Ishikawa (cell line): ENCODE data around the gene CLEC11A.

Experiments
- CEBPB ChIP-seq: IDR thresholded peaks from 2 replicates; pipeline ENCODE4 v1.6.1; 2012
- CREB1 ChIP-seq: IDR thresholded peaks from 2 replicates; pipeline ENCODE4 v1.6.1; 2012; ENCODE audit warnings: low read depth
- EGR1 ChIP-seq: IDR thresholded peaks from 2 replicates; pipeline ENCODE4 v1.6.1; 2012
- EP300 ChIP-seq: IDR thresholded peaks from 2 replicates; pipeline ENCODE4 v1.6.1; 2012; ENCODE audit warnings: borderline replicate concordance
- FOXM1 ChIP-seq: IDR thresholded peaks from 2 replicates; pipeline ENCODE4 v1.6.1; 2012; ENCODE audit warnings: low read depth, borderline replicate concordance
- NFIC ChIP-seq: IDR thresholded peaks from 2 replicates; pipeline ENCODE4 v1.6.1; 2012
- RAD21 ChIP-seq: IDR thresholded peaks from 2 replicates; pipeline ENCODE4 v1.6.1; 2012; ENCODE audit warnings: low read depth
- TAF1 ChIP-seq: IDR thresholded peaks from 2 replicates; pipeline ENCODE4 v1.6.1; 2012; ENCODE audit warnings: low read depth, mild to moderate bottlenecking
- TCF12 ChIP-seq: IDR thresholded peaks from 2 replicates; pipeline ENCODE4 v1.6.1; 2012; ENCODE audit warnings: low read depth
- TEAD4 ChIP-seq: IDR thresholded peaks from 2 replicates; pipeline ENCODE4 v1.6.1; 2012
- YY1 ChIP-seq: IDR thresholded peaks from 2 replicates; pipeline ENCODE4 v1.6.1; 2012; ENCODE audit warnings: low read depth
- ZBTB7A ChIP-seq: IDR thresholded peaks from 2 replicates; pipeline ENCODE4 v1.6.1; 2012; ENCODE audit warnings: low read depth
- TF ChIP-seq, protein P1 (sequence below): IDR thresholded peaks from 2 replicates; pipeline ENCODE4 v1.6.1; 2012
- TF ChIP-seq, protein P2 (sequence below): IDR thresholded peaks from 2 replicates; pipeline ENCODE4 v1.6.1; 2012; ENCODE audit warnings: low read depth, mild to moderate bottlenecking
- TF ChIP-seq, protein P3 (sequence below): IDR thresholded peaks from 2 replicates; pipeline ENCODE4 v1.6.1; 2012

The CLEC11A gene

DNA sequence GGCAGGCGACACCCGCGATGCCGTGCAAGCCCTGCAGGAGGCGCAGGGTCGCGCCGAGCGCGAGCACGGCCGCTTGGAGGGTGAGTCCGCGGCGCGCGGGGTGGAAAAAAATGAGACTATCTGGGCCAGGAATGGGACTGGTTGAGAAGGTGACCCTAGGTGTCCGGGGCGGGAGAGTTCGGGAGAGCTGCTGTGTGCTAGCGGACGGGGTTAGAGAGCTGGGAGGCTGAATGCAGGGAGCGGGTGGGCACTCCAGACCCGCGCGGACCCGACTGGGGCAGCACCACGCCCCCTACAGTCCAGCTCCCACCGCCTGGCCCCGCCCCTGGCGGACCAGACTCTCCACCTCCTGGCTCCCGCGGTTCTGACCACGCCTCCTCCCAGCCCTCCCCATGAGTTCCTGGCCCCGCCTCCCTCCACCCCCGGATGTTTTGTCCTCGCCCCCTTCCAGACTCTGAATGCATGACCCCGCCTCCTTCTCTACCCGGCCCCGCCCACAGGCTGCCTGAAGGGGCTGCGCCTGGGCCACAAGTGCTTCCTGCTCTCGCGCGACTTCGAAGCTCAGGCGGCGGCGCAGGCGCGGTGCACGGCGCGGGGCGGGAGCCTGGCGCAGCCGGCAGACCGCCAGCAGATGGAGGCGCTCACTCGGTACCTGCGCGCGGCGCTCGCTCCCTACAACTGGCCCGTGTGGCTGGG lies 1.5 kb downstream of the CLEC11A start:
- no peak for TF ChIP-seq FOXM1
- 0 out of 2 replicates have a peak, but pooled peaks have one; percentile 11 for TF ChIP-seq EGR1
- TF ChIP-seq, protein P1, sequence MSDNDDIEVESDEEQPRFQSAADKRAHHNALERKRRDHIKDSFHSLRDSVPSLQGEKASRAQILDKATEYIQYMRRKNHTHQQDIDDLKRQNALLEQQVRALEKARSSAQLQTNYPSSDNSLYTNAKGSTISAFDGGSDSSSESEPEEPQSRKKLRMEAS, result peak; percentile 92
- TF ChIP-seq, protein P2, sequence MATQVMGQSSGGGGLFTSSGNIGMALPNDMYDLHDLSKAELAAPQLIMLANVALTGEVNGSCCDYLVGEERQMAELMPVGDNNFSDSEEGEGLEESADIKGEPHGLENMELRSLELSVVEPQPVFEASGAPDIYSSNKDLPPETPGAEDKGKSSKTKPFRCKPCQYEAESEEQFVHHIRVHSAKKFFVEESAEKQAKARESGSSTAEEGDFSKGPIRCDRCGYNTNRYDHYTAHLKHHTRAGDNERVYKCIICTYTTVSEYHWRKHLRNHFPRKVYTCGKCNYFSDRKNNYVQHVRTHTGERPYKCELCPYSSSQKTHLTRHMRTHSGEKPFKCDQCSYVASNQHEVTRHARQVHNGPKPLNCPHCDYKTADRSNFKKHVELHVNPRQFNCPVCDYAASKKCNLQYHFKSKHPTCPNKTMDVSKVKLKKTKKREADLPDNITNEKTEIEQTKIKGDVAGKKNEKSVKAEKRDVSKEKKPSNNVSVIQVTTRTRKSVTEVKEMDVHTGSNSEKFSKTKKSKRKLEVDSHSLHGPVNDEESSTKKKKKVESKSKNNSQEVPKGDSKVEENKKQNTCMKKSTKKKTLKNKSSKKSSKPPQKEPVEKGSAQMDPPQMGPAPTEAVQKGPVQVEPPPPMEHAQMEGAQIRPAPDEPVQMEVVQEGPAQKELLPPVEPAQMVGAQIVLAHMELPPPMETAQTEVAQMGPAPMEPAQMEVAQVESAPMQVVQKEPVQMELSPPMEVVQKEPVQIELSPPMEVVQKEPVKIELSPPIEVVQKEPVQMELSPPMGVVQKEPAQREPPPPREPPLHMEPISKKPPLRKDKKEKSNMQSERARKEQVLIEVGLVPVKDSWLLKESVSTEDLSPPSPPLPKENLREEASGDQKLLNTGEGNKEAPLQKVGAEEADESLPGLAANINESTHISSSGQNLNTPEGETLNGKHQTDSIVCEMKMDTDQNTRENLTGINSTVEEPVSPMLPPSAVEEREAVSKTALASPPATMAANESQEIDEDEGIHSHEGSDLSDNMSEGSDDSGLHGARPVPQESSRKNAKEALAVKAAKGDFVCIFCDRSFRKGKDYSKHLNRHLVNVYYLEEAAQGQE, result no peak
- no peak for TF ChIP-seq TCF12
- no peak for TF ChIP-seq TAF1

DNA sequence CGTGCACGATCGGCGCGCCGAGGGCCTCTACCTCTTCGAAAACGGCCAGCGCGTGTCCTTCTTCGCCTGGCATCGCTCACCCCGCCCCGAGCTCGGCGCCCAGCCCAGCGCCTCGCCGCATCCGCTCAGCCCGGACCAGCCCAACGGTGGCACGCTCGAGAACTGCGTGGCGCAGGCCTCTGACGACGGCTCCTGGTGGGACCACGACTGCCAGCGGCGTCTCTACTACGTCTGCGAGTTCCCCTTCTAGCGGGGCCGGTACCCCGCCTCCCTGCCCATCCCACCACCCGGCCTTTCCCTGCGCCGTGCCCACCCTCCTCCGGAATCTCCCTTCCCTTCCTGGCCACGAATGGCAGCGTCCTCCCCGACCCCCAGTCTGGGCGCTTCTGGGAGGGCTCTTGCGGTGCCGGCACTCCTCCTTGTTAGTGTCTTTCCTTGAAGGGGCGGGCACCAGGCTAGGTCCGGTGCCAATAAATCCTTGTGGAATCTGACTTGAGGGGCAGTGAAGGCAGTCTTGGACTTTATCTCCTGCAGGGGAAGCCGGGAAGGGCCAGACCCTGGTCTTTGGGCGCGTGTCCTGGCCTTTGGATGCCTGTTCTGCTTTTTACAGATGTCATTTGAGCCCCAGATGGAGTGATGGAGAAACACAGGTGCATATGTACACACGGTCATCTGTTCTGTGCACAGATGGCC lies 2.2 kb downstream of the CLEC11A start:
- TF ChIP-seq EP300, result 0 out of 2 replicates have a peak, but pooled peaks have one; percentile 19
- no peak for TF ChIP-seq FOXM1

DNA sequence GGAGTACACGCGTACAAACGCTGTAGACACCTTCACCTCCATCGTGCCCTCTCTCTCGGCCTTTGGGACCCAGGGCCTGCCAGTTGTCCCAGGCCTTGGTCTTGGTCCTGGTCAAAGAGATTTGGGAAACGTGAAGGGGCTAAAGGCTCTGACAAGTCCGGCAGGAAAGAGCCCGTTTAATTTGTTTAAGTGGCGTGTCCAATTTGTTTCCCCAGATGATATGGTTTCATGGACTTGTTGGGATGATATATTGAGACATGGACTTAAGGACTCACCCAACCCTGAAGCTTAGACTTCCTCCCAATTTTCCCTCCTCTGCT lies 2.7 kb downstream of the CLEC11A start:
- TF ChIP-seq CREB1, result no peak
- TF ChIP-seq, protein P1, result no peak
- TF ChIP-seq YY1, result no peak
- TF ChIP-seq TCF12, result no peak
- no peak for TF ChIP-seq TAF1
- no peak for TF ChIP-seq ZBTB7A
- TF ChIP-seq RAD21, result no peak
- TF ChIP-seq TEAD4, result no peak
- TF ChIP-seq, protein P3, sequence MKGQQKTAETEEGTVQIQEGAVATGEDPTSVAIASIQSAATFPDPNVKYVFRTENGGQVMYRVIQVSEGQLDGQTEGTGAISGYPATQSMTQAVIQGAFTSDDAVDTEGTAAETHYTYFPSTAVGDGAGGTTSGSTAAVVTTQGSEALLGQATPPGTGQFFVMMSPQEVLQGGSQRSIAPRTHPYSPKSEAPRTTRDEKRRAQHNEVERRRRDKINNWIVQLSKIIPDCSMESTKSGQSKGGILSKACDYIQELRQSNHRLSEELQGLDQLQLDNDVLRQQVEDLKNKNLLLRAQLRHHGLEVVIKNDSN, result no peak
- no peak for TF ChIP-seq FOXM1
- TF ChIP-seq EP300, result no peak
- no peak for TF ChIP-seq NFIC
- TF ChIP-seq EGR1, result no peak
- TF ChIP-seq, protein P2, result no peak
- no peak for TF ChIP-seq CEBPB

DNA sequence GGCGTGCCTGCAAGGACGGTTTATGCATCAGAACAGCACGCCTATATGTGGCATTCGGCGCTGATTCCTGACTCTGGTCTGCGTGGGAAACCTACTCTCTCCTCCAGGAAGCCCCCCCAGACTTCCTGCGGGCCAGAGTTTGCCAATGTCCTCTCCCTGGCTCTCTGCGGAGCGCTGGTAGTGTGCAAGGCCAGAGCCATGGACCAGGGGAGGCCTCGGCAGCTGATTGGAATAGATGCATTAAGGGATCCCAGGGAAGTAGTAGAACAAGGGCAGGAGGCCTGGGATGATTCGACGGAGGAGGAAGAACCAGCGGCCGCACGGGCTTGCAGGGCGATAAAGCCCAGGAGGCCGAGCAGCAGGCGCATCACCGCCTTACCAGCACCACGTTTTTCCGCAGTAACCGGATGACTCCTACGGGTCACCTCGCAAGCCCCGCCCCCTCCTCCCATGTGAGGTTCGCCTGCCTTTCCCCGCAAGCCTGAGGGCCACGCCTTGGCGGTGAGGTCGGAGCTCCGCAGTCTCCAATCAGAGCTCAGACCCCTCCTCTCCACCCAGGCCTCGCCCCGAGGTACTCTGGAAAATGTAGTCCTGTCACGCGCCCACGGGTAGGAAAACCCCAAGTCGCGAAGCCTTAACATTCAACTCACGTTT lies 5.0 kb downstream of the CLEC11A start:
- TF ChIP-seq CEBPB (no peak), EGR1 (no peak), RAD21 (no peak), NFIC (no peak), CREB1 (no peak), YY1 (no peak), ZBTB7A (no peak), TCF12 (no peak), FOXM1 (no peak), TAF1 (no peak), EP300 (no peak)
- TF ChIP-seq, protein P3, result no peak
- TF ChIP-seq, protein P1, result no peak

DNA sequence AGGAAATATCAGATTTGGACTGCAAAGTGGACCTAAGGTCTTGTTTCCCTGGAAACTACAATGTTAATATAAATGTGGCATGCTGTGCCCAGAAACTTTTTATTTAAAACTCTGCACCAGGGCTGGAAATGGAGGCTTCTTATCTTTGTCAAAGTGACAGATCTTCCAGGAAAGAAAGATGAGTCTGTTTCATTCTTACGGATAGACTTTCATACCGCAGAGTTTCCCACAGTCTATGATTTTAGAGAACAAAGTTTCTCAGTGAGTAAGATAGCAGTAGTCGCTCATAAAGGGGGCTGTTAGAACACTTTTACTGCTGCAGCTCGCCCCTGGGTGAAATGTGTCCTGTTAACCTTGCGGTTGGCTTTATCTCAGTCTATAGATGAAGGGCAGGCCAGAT lies 6.7 kb downstream of the CLEC11A start:
- TF ChIP-seq EGR1 (no peak), TAF1 (no peak), TEAD4 (no peak), YY1 (no peak), CREB1 (no peak), TCF12 (no peak), RAD21 (no peak), FOXM1 (no peak), ZBTB7A (no peak), CEBPB (no peak), NFIC (no peak)
- TF ChIP-seq, protein P2, result no peak
- TF ChIP-seq, protein P1, result no peak
